HCT116 (cell line): ENCODE data around the gene NEK1. TPM values are rescaled to one million over a fixed set of nuclear protein-coding genes. Genes with fewer than 3 reads are reported as not detected.

ENCODE experiments used
- ATAC-seq: fragments of 200-7000 bp; cut with Tn5 transposase; 2 replicates; pipeline ENCODE4 v1.9.1; 2020; ENCODE audit warnings: mild to moderate bottlenecking, moderate library complexity
- BruUV-seq: library from RNA; stranded (reverse); fragments of 400-500 nt; replicated peaks from 2 replicates; lab custom pipeline; 2021; lab: Mats Ljungman, UMichigan
- CTCF ChIA-PET: fragments of 300-600 bp; sonication (Branson Sonifier 250); formaldehyde crosslinking; loops from one replicate; lab custom pipeline; 2021; ENCODE audit warnings: antibody characterized with exemption; lab: Charles Lee
- POLR2A ChIA-PET: fragments of 300-600, 350-600 bp; sonication (Branson Sonifier 250); formaldehyde crosslinking; loops from one replicate; lab custom pipeline; 2021; ENCODE audit warnings: antibody characterized with exemption; lab: Charles Lee
- RAD21 ChIA-PET, 2 experiments: fragments of 300-600 bp; sonication (Branson Sonifier 250); formaldehyde crosslinking; loops; one replicate each; lab custom pipeline; 2023; ENCODE audit warnings: low total read pairs in 2 of 2; ENCODE audit not compliant: uncharacterized antibody in 2 of 2, unreplicated experiment in 2 of 2, low non-redundant PET in 1 of 2; lab: Charles Lee
- DNase-seq: peaks from one replicate; pipeline ENCODE4 v3.0.0-alpha.2; 2010; ENCODE audit warnings: low read depth, low spot score
- H2AFZ ChIP-seq: fragments of 200-600 bp; shearing (Covaris generic), sonication (generic); 2 replicates; pipeline ENCODE4 v1.6.1; 2017; ENCODE audit warnings: low read depth, mixed run types, mixed read lengths, antibody characterized with exemption, low read length; ENCODE audit not compliant: poor library complexity, severe bottlenecking
- H3K27ac ChIP-seq: 2 replicates; pipeline ENCODE4 v1.5.1; 2012; ENCODE audit warnings: low read depth, low read length
- H3K27me3 ChIP-seq: fragments of 200-600 bp; sonication (generic); 2 replicates; pipeline ENCODE4 v1.6.1; 2016; ENCODE audit warnings: mixed run types, low read length, mixed read lengths; ENCODE audit not compliant: insufficient read depth
- H3K36me3 ChIP-seq, 2 experiments: fragments of 200-500 bp in 1 of 2; fragments of 200-600 bp in 1 of 2; sonication (Bioruptor generic) in 1 of 2; sonication (generic) in 1 of 2; 2 replicates each; pipeline versions ENCODE4 v1.5.1 to v1.6.1; 2014 to 2016; ENCODE audit warnings: low read length in 2 of 2, inconsistent platforms in 1 of 2, mixed read lengths in 1 of 2, mixed run types in 1 of 2; ENCODE audit not compliant: insufficient read depth in 2 of 2, control insufficient read depth in 1 of 2
- H3K4me1 ChIP-seq, 2 experiments: fragments of 200-600 bp in 1 of 2; sonication (generic) in 1 of 2; 2 replicates each; pipeline versions ENCODE4 v1.5.1 to v1.6.1; 2012 to 2017; ENCODE audit warnings: low read length in 2 of 2, inconsistent platforms in 1 of 2, mild to moderate bottlenecking in 1 of 2, mixed read lengths in 1 of 2, mixed run types in 1 of 2, moderate library complexity in 1 of 2; ENCODE audit not compliant: insufficient read depth in 2 of 2, control insufficient read depth in 1 of 2
- H3K4me2 ChIP-seq: fragments of 200-600 bp; sonication (generic); 2 replicates; pipeline ENCODE4 v1.6.1; 2017; ENCODE audit warnings: mixed run types, low read length, mixed read lengths
- H3K4me3 ChIP-seq, 2 experiments: fragments of 200-600 bp in 1 of 2; sonication (generic) in 1 of 2; replicated peaks in 1 of 2; 2 replicates each; pipeline ENCODE4 v1.5.1; 2011 to 2016; ENCODE audit warnings: low read length in 2 of 2, control low read depth in 1 of 2, low read depth in 1 of 2, mild to moderate bottlenecking in 1 of 2, mixed read lengths in 1 of 2, mixed run types in 1 of 2
- H3K79me2 ChIP-seq: fragments of 200-600 bp; sonication (generic); 2 replicates; pipeline ENCODE4 v1.6.1; 2017; ENCODE audit warnings: mild to moderate bottlenecking, mixed run types, low read length, moderate library complexity, mixed read lengths; ENCODE audit not compliant: insufficient read depth
- H3K9ac ChIP-seq: fragments of 200-600 bp; sonication (generic); 2 replicates; pipeline ENCODE4 v1.6.1; 2016; ENCODE audit warnings: low read length, mixed read lengths
- H3K9me2 ChIP-seq: fragments of 200-600 bp; sonication (generic), shearing (Covaris generic); 2 replicates; pipeline ENCODE4 v1.6.1; 2017; ENCODE audit warnings: mixed run types, mild to moderate bottlenecking, moderate library complexity; ENCODE audit not compliant: insufficient read depth
- H3K9me3 ChIP-seq, 2 experiments: fragments of 200-500 bp in 1 of 2; fragments of 200-600 bp in 1 of 2; sonication (Bioruptor generic) in 1 of 2; sonication (generic) in 1 of 2; 2 replicates each; pipeline ENCODE4 v1.6.1; 2014 to 2017; ENCODE audit warnings: low read length in 2 of 2, mixed read lengths in 2 of 2, inconsistent platforms in 1 of 2, low read depth in 1 of 2, mild to moderate bottlenecking in 1 of 2, mixed run types in 1 of 2, moderate library complexity in 1 of 2; ENCODE audit not compliant: control insufficient read depth in 1 of 2, insufficient read depth in 1 of 2
- H4K20me1 ChIP-seq: fragments of 200-600 bp; sonication (generic), shearing (Covaris generic); 2 replicates; pipeline ENCODE4 v1.6.1; 2017; ENCODE audit warnings: mixed run types, mild to moderate bottlenecking, moderate library complexity; ENCODE audit not compliant: insufficient read depth
- ATF3 ChIP-seq: IDR thresholded peaks from 2 replicates; pipeline ENCODE4 v1.6.1; 2012
- JUND ChIP-seq: IDR thresholded peaks from 2 replicates; pipeline ENCODE4 v1.6.1; 2012
- RAD21 ChIP-seq: IDR thresholded peaks from 2 replicates; pipeline ENCODE4 v1.6.1; 2012; ENCODE audit warnings: low read depth, mild to moderate bottlenecking
- SP1 ChIP-seq: IDR thresholded peaks from 2 replicates; pipeline ENCODE4 v1.6.1; 2012; ENCODE audit warnings: low read depth
- TCF7L2 ChIP-seq: IDR thresholded peaks from 2 replicates; pipeline ENCODE4 v1.7.0; 2011; ENCODE audit warnings: borderline replicate concordance, inconsistent platforms; ENCODE audit not compliant: insufficient read depth, insufficient read length; ENCODE audit errors: extremely low read depth
- ZBTB33 ChIP-seq: IDR thresholded peaks from 2 replicates; pipeline ENCODE4 v1.6.1; 2011; ENCODE audit warnings: mild to moderate bottlenecking, low read length, moderate library complexity; ENCODE audit not compliant: insufficient replicate concordance; ENCODE audit errors: extremely low read depth
- ZFX ChIP-seq: fragments of 450-650 bp; IDR thresholded peaks from 2 replicates; pipeline ENCODE4 v1.6.1; 2017
- intact Hi-C: fragments of 100-400 bp; cut with micrococcal nuclease; formaldehyde crosslinking; loops from 2 replicates; pipeline ENCODE4 v1.10.0; 2022
- total RNA-seq: library from RNA; stranded (reverse); gene quantifications from one replicate; pipeline ENCODE4 v1.2.1, GENCODE V29; 2021; ENCODE audit not compliant: unreplicated experiment

The NEK1 gene
- total RNA-seq, 1 experiment from 2014 or later: 13.3 TPM

- TF ChIP-seq SP1 (no peak), ZFX (no peak)
These were observed 10.2 kb upstream of the NEK1 start (continued) for GRCh38 chr4:169622566-169622965.

- Histone ChIP-seq H3K36me3 (no peaks in the 10 kb centered on the region; a peak in 1 of 4 replicates), H3K9me2 (no peaks in the 10 kb centered on the region), H4K20me1 (no peaks in the 10 kb centered on the region), H3K4me3 (peak overlapping the region; percentile 78 to 80), H3K9me3 (no peaks in the 10 kb centered on the region), H3K27ac (peak overlapping the region; percentile 74; the same call in 1 of the 2 replicates), H3K79me2 (peaks cover 65% of the 10 kb centered on the region), H2AFZ (no peak overlapping the region), H3K27me3 (no peaks in the 10 kb centered on the region), H3K9ac (peak overlapping the region; percentile 98), H3K4me1 (peaks cover 10 to 25% of the 10 kb centered on the region in 2 experiments; a peak in 3 of 4 replicates), H3K4me2 (peak overlapping the region; percentile 99)
- DNase-seq (no peak), ATAC-seq (no peak)
- CTCF ChIA-PET: no interaction called here
- RAD21 ChIA-PET: interaction anchor here in 1 of 2 experiments (0.6 kb wide), 1 partner anchor 121 kb away, joined by 6 read pairs; no protein-coding TSS in a partner anchor
- POLR2A ChIA-PET: no interaction called here
- no peak for TF ChIP-seq TCF7L2
- TF ChIP-seq ATF3: no peak
- TF ChIP-seq RAD21: no peak
- 0 out of 2 replicates have a peak, but pooled peaks have one; percentile 1 for TF ChIP-seq JUND
- BruUV-seq: no TSS peak
- intact Hi-C loops: no loop called here
These were observed 9.5 kb upstream of the NEK1 start for GRCh38 chr4:169621731-169622492.

GRCh38 chr4:169620880-169621248 lies 8.5 kb upstream of the NEK1 start:
- intact Hi-C loops: loop anchor here (1.0 kb wide), 1 partner anchor 39 kb away; no protein-coding TSS in a partner anchor
- H3K9me3 ChIP-seq: no peaks in the 10 kb centered on the region
- peaks cover 10 to 26% of the 10 kb centered on the region in 2 experiments; a peak in 3 of 4 replicates for H3K4me1 ChIP-seq
- H3K9ac ChIP-seq: peak overlapping the region; percentile 98
- H4K20me1 ChIP-seq: no peaks in the 10 kb centered on the region
- RAD21 ChIA-PET: no interaction called here
- DNase-seq (no peak), ATAC-seq (no peak)
- peaks cover 55% of the 10 kb centered on the region for H3K79me2 ChIP-seq
- POLR2A ChIA-PET: interaction anchor here (1.2 to 2.2 kb wide), 3 partner anchors 13 to 106 kb away, joined by 4 to 12 read pairs (median 4); no protein-coding TSS in a partner anchor
- H2AFZ ChIP-seq: no peak overlapping the region
- H3K9me2 ChIP-seq: no peaks in the 10 kb centered on the region
- no peak for TF ChIP-seq ZBTB33
- H3K27me3 ChIP-seq: no peaks in the 10 kb centered on the region
- H3K27ac ChIP-seq: peak overlapping the region; percentile 74
- CTCF ChIA-PET: interaction anchor here (0.8 kb wide), 1 partner anchor 54 kb away, joined by 3 read pairs; no protein-coding TSS in a partner anchor
- no peaks in the 10 kb centered on the region; a peak in 1 of 4 replicates for H3K36me3 ChIP-seq
- TSS peak; percentile 83 for BruUV-seq
- peak overlapping the region; percentile 99 for H3K4me2 ChIP-seq
- H3K4me3 ChIP-seq: peak overlapping the region; percentile 78 to 80
